OCI-LY1 (cell line): ENCODE data around the gene POLR2L.

Experiments used
- H2AFZ ChIP-seq: fragments of 200-600 bp; sonication (generic), shearing (Covaris generic); 2 replicates; pipeline ENCODE4 v1.6.0; 2014; ENCODE audit warnings: antibody characterized with exemption, mild to moderate bottlenecking, low read length
- H3F3A ChIP-seq: fragments of 200-600 bp; sonication (generic), shearing (Covaris generic); 2 replicates; pipeline ENCODE4 v1.6.0; 2014; ENCODE audit warnings: mild to moderate bottlenecking, antibody characterized with exemption, low read length, moderate library complexity; ENCODE audit not compliant: insufficient read depth
- H3K27ac ChIP-seq: fragments of 200-600 bp; sonication (generic); 2 replicates; pipeline ENCODE4 v1.5.1; 2014; ENCODE audit warnings: low read length, mixed run types, mild to moderate bottlenecking, low read depth; ENCODE audit not compliant: poor library complexity, severe bottlenecking
- H3K27me3 ChIP-seq: fragments of 200-600 bp; sonication (generic); 2 replicates; pipeline ENCODE4 v1.6.0; 2014; ENCODE audit warnings: antibody characterized with exemption, mild to moderate bottlenecking, low read length, moderate library complexity; ENCODE audit not compliant: insufficient read depth
- H3K36me3 ChIP-seq: fragments of 200-600 bp; sonication (generic); 2 replicates; pipeline ENCODE4 v1.6.1; 2014; ENCODE audit warnings: mild to moderate bottlenecking, antibody characterized with exemption, low read length, moderate library complexity, mixed read lengths; ENCODE audit not compliant: insufficient read depth
- H3K4me1 ChIP-seq: fragments of 200-600 bp; sonication (generic); 2 replicates; pipeline ENCODE4 v1.5.1; 2014; ENCODE audit warnings: mild to moderate bottlenecking, low read length, moderate library complexity; ENCODE audit not compliant: insufficient read depth, severe bottlenecking
- H3K4me2 ChIP-seq: fragments of 200-600 bp; sonication (generic), shearing (Covaris generic); 2 replicates; pipeline ENCODE4 v1.6.1; 2014; ENCODE audit warnings: low read length
- H3K4me3 ChIP-seq: fragments of 200-600 bp; sonication (generic); 2 replicates; pipeline ENCODE4 v1.5.1; 2014; ENCODE audit warnings: low read length, low read depth, mild to moderate bottlenecking, mixed read lengths; ENCODE audit not compliant: poor library complexity, severe bottlenecking
- H3K79me2 ChIP-seq: fragments of 200-600 bp; shearing (Covaris generic); 2 replicates; pipeline ENCODE4 v1.6.1; 2016; ENCODE audit warnings: mixed run types, low read length, mixed read lengths; ENCODE audit not compliant: insufficient read depth
- H3K9ac ChIP-seq: fragments of 200-600 bp; sonication (generic), shearing (Covaris generic); 2 replicates; pipeline ENCODE4 v1.6.1; 2014; ENCODE audit warnings: mild to moderate bottlenecking, low read length, mixed read lengths
- H3K9me2 ChIP-seq: fragments of 200-600 bp; sonication (generic), shearing (Covaris generic); 2 replicates; pipeline ENCODE4 v1.6.1; 2014; ENCODE audit warnings: low read depth, mild to moderate bottlenecking, low read length, mixed read lengths
- H3K9me3 ChIP-seq: fragments of 200-600 bp; shearing (Covaris generic); 2 replicates; pipeline ENCODE4 v1.6.1; 2014; ENCODE audit warnings: low read length, mixed read lengths
- H4K20me1 ChIP-seq: fragments of 200-600 bp; sonication (generic), shearing (Covaris generic); 2 replicates; pipeline ENCODE4 v1.6.0; 2016; ENCODE audit warnings: mild to moderate bottlenecking, low read length; ENCODE audit not compliant: insufficient read depth
- EZH2 ChIP-seq: fragments of 200-600 bp; sonication (generic), shearing (Covaris generic); IDR thresholded peaks from 2 replicates; pipeline ENCODE4 v1.8.0; 2017; ENCODE audit warnings: borderline replicate concordance, mixed run types, mild to moderate bottlenecking, antibody characterized with exemption, low read length, moderate library complexity, mixed read lengths
- TF ChIP-seq, protein P1 (sequence below): fragments of 200-600 bp; sonication (generic), shearing (Covaris generic); IDR thresholded peaks from 2 replicates; pipeline ENCODE4 v1.5.1; 2017; ENCODE audit warnings: mild to moderate bottlenecking, antibody characterized with exemption, low read length, moderate library complexity, mixed read lengths

POLR2L gene

DNA sequence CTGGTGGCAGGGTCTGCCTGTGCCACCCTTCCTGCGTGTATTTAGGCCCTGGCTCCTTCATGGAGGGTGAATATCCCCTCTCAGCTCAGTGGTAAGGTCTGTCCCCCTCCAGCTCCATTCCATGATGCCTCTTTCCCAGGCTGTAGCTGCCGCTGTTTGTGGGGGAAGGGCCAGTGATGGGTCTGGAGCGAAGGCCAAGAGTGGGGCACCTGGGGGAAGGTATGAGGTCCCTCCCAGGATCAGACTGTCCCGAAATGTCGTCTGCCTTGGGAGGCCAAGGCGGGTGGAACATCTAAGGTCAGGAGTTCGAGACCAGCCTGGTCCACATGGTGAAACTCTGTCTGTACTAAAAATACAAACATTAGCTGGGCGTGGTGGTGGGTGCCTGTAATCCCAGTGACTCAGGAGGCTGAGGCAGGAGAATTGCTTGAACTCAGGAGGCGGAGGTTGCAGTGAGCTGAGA, 8.4 kb downstream of the POLR2L start:
- H3K9me3 ChIP-seq = no peaks in the 10 kb centered on the region
- H3K4me1 ChIP-seq = peaks cover 22% of the 10 kb centered on the region
- peaks cover 13% of the 10 kb centered on the region for H3K27me3 ChIP-seq
- no peak overlapping the region for H3K4me3 ChIP-seq
- H2AFZ ChIP-seq = no peak overlapping the region
- peaks cover 15% of the 10 kb centered on the region for H3K36me3 ChIP-seq
- H3F3A ChIP-seq = no peaks in the 10 kb centered on the region
- H3K27ac ChIP-seq = no peak overlapping the region
- H3K4me2 ChIP-seq = no peak overlapping the region
- H4K20me1 ChIP-seq = no peaks in the 10 kb centered on the region
- H3K9me2 ChIP-seq = no peaks in the 10 kb centered on the region
- no peak overlapping the region for H3K9ac ChIP-seq
- no peaks in the 10 kb centered on the region for H3K79me2 ChIP-seq
- TF ChIP-seq EZH2 = no peak
- TF ChIP-seq, protein P1, sequence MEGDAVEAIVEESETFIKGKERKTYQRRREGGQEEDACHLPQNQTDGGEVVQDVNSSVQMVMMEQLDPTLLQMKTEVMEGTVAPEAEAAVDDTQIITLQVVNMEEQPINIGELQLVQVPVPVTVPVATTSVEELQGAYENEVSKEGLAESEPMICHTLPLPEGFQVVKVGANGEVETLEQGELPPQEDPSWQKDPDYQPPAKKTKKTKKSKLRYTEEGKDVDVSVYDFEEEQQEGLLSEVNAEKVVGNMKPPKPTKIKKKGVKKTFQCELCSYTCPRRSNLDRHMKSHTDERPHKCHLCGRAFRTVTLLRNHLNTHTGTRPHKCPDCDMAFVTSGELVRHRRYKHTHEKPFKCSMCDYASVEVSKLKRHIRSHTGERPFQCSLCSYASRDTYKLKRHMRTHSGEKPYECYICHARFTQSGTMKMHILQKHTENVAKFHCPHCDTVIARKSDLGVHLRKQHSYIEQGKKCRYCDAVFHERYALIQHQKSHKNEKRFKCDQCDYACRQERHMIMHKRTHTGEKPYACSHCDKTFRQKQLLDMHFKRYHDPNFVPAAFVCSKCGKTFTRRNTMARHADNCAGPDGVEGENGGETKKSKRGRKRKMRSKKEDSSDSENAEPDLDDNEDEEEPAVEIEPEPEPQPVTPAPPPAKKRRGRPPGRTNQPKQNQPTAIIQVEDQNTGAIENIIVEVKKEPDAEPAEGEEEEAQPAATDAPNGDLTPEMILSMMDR = no peak

DNA sequence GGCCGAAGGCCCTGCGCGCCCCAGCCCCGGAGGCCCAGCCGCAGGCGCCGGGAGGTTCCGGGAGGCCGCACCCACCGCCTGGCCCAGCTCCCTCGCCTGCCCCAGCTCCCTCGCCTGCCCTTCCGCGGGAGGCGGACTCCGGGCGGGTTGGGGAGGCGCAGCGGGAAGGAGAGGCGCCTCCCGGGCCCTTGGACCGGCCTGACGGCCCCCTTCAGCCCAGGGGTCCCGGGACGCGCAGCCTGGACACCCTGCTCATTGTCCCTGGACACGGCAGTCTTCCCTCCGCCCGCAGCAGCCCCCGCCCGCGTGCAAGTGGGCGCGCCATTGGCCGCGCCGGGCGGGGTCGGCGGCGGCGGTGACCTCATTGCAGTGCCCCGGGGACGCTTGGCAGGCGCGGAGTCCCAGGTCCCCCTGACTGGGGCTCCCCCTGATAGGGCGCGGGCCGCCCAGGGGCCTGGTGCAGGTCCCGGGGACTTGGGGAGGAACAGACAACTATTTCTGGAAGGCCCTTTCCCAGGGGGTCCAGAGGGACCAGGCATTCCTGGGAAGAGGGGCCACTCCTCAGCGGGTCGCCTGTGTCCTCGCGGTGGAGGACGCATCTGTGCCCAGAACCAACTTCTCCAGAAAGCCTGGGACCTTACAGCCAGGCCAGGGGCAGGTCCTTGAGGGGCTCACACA, 9.1 kb downstream of the POLR2L start:
- Histone ChIP-seq H3K79me2 (no peaks in the 10 kb centered on the region), H3K4me1 (peaks cover 22% of the 10 kb centered on the region), H3K27ac (no peak overlapping the region), H3K4me2 (peak overlapping the region; percentile 57), H3K36me3 (peaks cover 9% of the 10 kb centered on the region), H4K20me1 (no peaks in the 10 kb centered on the region), H3K9me2 (no peaks in the 10 kb centered on the region), H2AFZ (no peak overlapping the region), H3K27me3 (peaks cover 18% of the 10 kb centered on the region), H3K9me3 (no peaks in the 10 kb centered on the region), H3K9ac (no peak overlapping the region; the same call in 1 of the 2 replicates), H3F3A (no peaks in the 10 kb centered on the region), H3K4me3 (peak overlapping the region; percentile 43)
- TF ChIP-seq EZH2 = no peak

DNA sequence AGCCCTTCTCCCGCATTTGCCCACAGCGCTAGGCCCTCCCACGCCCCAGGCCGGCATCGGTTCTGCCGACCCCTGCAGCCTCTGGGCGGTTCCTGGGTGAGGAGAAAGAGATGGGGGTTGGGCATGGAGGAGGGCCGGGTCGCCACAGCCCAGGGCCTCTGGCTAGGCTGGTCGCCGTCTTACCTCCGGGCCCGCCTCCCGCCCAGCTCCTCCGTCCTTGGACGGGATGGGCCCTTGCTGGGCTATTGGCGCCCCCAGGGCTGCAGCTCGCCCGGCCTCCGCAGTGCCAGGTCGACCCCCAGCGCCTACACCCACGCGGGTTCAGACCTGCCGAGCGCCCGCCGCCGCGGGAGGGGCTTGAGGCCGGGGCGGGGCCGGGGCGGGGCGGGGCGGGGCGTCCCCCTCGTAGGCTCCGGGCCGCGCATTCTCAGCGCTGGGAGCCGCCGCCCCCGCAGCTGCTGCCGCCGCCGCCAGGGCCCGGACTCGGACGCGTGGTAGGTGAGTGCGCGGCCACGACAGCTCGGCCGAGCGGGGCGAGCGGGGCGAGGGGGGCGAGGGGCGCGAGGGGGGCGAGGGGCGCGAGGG, 9.7 kb downstream of the POLR2L start, which contains the start of gene CD151:
CD151 (plus strand) TSS at position 424 of the 585 bp plus-strand sequence. CDS start 3,118 bp downstream, outside the sequence.
- TF ChIP-seq, protein P1 = no peak
- TF ChIP-seq EZH2 = no peak
- no peaks in the 10 kb centered on the region for H3K9me3 ChIP-seq
- no peak within 1 kb of the TSS for H3K27ac ChIP-seq
- no peaks in the 10 kb centered on the region for H3K79me2 ChIP-seq
- peaks cover 22% of the 10 kb centered on the region for H3K27me3 ChIP-seq
- H3K9me2 ChIP-seq = no peaks in the 10 kb centered on the region
- peaks cover 22% of the 10 kb centered on the region for H3K4me1 ChIP-seq
- H3F3A ChIP-seq = no peaks in the 10 kb centered on the region
- peaks cover 4% of the 10 kb centered on the region; the same call in 1 of the 2 replicates for H3K36me3 ChIP-seq
- H4K20me1 ChIP-seq = no peaks in the 10 kb centered on the region
- H2AFZ ChIP-seq = no peak within 1 kb of the TSS
- H3K9ac ChIP-seq = no peak within 1 kb of the TSS; the same call in 1 of the 2 replicates
- peak within 1 kb of the TSS; percentile 57 for H3K4me2 ChIP-seq
- H3K4me3 ChIP-seq = peak within 1 kb of the TSS; percentile 43
